Epithelial cell of prostate (primary cell): ENCODE measurements around the gene GRB2.
"Not testable (repeated sequence)": the region's sequence is repeated elsewhere in the genome, so short reads cannot be mapped to it uniquely, and the experiment has no call there.

ENCODE experiments used
- DNase-seq: peaks from one replicate; pipeline ENCODE4 v3.0.0-alpha.2; 2011; ENCODE audit warnings: low read depth, low spot score
- H3K27ac ChIP-seq: fragments of 450-650 bp; 2 replicates; pipeline ENCODE4 v1.5.1; 2017; ENCODE audit warnings: mild to moderate bottlenecking

The GRB2 gene

GRCh38 chr17:75292810-75293448, 112.5 kb downstream of the GRB2 start:
- DNase-seq, H3K27ac ChIP-seq: not testable (repeated sequence)

- no peak for DNase-seq
- peak overlapping the region; percentile 94 for H3K27ac ChIP-seq
These were observed 115.6 kb downstream of the GRB2 start for GRCh38 chr17:75289832-75290337.

GRCh38 chr17:75289115-75289831, 116.2 kb downstream of the GRB2 start, which contains the start of gene SLC25A19:
SLC25A19 (minus strand) TSS chr17:75289433; CDS start chr17:75286764, 2,669 bp downstream.
- H3K27ac ChIP-seq = peak within 1 kb of the TSS; percentile 94
- peak; percentile 97 for DNase-seq

DNA sequence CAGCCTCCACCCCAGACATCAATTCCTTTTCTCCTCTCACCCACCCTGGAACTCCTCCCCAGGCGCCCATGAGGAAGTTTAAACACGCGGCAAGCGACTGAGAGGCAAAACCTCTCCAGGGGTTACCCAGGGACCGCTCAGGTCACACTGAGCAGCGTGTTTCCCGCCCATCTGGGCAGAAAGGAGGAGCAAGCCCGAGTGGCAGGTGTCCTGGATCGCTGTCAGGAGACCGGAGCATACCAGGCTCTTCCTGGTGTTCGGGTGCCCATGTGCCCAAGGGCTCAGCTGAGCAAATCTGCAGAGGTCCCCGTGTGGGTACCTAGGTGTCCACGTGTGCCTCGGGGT, 116.7 kb downstream of the GRB2 start:
- peak overlapping the region; percentile 94 for H3K27ac ChIP-seq
- no peak for DNase-seq

DNA sequence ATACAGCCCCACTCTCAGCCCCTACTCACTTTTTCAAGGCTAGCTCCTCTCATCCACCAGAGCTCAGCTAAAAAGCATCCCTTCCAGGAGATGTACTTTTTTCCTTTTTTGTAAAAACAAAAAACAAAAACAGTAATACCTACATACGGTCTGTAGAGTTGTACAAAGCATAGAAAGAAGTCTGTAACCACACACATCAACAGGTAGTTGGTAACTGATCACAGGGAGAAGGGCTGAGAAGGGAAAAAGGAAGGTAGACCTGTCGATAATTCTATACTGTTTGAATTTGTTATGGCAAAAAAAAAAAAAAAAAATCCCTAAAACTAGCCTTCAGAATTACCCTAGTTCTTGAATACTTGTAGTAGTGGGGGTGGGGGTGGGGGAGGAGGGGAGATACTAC, 117.1 kb downstream of the GRB2 start:
- H3K27ac ChIP-seq = no peak overlapping the region
- DNase-seq = no peak

GRCh38 chr17:75287221-75287620, 118.3 kb downstream of the GRB2 start:
- no peak for DNase-seq
- H3K27ac ChIP-seq = no peak overlapping the region

- no peak overlapping the region for H3K27ac ChIP-seq
- no peak for DNase-seq
These were observed 120.4 kb downstream of the GRB2 start for GRCh38 chr17:75285123-75285522.

DNA sequence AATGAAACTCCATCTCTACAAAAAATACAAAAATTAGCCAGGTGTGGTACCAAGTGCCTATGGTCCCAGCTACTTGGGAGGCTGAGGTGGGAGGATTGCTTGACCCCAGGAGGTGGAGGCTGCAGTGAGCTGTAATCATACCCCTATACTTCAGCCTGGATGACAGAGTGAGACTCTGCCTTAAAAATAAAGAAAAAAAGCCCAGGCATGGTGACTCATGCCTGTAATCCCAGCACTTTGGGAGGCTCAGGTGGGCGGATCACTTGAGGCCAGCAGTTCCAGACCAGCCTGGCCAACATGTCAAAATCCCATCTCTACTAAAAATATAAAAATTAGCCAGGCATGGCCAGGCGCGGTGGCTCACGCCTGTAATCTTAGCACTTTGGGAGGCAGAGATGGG, 125.3 kb downstream of the GRB2 start:
- H3K27ac ChIP-seq, DNase-seq: not testable (repeated sequence)

DNA sequence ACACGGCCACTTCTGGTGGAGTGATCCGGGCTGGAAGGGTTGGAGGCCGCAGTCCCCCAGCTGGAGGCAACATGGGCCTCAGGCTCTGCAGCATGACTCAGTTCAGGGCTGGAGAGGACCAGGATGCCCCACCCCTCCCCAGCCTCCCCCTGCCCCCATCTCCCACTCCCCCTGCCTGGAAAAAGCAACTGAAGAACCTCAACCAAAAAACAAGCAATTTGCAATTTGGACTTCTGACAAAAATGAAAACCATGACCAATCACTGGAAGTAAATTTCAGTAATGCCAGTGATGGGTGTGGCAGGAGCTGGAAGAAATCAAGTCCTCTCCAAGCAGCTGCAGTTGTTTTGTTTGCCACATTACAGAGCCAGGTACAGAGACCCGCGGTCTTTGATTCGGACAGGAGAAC, 127.8 kb downstream of the GRB2 start:
- H3K27ac ChIP-seq = no peak overlapping the region
- no peak for DNase-seq

GRCh38 chr17:75273977-75274708, 131.3 kb downstream of the GRB2 start:
- H3K27ac ChIP-seq = peak overlapping the region; percentile 38
- no peak for DNase-seq

DNA sequence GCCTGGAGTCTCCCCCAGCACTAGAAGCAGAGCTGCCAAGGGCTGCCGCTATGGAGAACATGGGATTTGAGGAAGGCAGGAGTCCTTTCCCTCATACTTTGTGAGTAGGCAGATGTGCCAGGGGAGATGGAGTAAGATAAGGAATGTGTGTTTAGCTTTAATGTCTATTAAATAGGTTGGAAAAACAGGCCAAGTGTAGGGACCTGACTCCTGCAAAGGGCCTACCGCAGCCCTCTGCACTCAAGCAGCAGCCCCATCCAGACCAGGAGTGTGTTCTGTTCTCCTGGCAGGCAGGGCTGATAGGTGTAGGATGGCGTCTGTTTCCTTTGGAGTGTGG, 132.7 kb downstream of the GRB2 start:
- no peak overlapping the region for H3K27ac ChIP-seq
- DNase-seq = no peak

- DNase-seq = no peak
- no peak overlapping the region for H3K27ac ChIP-seq
These were observed 133.3 kb downstream of the GRB2 start for GRCh38 chr17:75271955-75272847.

- peak overlapping the region; percentile 79 for H3K27ac ChIP-seq
- no peak for DNase-seq
These were observed 134.1 kb downstream of the GRB2 start for GRCh38 chr17:75271233-75271954.

DNA sequence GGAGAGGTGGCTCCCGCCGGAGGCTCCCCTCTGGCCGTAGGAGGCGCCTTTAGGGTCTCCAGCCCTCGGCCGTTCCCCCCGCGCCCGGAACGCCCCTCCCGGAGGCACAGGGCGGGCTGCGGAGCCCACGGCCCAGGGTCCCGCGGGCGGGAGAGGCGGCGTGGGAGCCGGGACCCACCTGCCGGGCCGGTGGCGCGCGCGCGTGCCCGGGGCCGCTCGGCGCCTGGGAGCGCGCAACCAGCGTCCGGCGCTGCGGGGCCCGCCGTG, 134.6 kb downstream of the GRB2 start, which contains the start of gene MIF4GD:
Gene MIF4GD, minus strand, starts transcription at position 266 of the 267 bp plus-strand sequence. CDS start 1,036 bp downstream, outside the sequence.
- H3K27ac ChIP-seq = peak within 1 kb of the TSS; percentile 79
- DNase-seq = no peak

DNA sequence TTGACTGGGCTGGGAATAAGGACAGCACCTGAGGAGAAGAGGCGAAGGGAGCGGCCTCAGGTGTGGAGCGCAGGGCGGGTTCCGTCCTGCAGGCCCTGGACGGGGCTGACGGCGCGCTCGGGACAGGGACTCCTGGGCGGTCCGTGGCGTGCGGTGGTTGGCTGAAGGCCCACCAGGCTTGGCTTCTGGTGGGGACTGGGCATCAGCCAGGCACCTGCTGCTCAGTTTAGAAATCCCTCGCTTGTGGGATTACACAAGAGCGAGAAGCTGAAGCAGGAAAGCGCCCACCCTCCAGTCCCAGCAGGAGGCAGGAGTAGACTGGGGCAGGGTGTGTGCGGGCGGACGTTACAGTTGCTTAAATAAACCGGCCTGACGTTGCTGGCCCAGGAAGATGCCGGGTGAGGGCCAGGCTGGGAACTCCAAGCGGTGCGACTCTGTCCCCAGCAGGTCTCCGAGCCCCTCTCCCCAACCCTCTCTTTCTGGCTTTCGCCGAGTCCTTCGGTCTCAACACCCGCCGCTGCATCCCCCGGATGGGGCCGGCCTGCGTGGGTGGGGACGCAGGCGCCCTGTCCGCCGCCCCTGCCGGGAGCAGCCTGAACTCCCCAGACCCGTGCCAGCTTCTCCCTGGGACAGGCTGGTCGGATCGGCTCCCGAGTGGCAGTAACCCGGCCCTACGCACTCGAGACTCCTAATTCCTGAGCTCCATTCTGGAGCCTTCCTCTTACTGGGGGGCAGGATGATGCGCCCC, 135.1 kb downstream of the GRB2 start:
- no peak for DNase-seq
- H3K27ac ChIP-seq = peak overlapping the region; percentile 79

DNA sequence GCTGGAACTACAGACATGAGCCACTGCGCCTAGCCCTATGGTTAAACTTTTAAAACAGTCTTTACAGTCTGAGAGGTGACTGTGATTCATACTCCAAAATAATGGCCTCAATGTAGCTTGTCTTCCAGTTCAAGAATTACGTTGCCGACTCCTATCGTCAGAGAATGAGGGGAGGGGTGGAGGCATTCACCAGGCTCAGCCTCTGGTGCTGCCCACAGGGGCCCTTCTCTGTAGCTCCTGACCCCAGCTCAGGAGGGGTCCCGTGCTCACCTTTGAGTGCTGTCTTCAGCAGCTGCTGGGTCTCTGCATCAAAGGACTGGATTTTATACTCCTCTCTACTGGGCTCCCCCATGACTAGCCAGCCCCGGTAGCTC, 135.6 kb downstream of the GRB2 start:
- peak overlapping the region; percentile 79 for H3K27ac ChIP-seq

More for the DNA sequence above, 135.6 kb downstream of the GRB2 start:
- no peak for DNase-seq
